Measurements from ENCODE around the gene HSPB7. TPM values are rescaled to one million over a fixed set of nuclear protein-coding genes. Genes with fewer than 3 reads are reported as not detected.

The HSPB7 gene
- total RNA-seq, 1 experiment from 2014 or later, result not detected

DNA sequence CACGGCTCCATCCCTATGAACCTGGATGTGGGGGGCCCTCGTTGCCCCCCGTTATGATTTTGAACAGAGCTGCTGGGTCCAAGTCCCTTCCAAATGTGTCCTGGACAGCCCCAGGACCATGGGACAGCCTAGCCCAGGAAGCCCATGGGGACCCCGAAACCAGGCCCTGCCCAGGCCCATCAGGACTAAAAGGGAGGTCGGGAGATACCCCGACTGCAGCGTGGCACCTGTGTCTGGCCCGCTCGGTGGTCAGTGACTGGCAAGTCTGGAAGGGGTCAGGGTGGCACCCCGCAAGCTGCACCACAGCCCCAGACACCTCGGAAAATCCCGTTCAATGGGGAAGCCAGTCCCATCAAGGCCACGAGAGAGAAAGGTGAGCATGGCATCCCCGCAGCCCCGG lies 24.2 kb downstream of the HSPB7 start:
- POLR2A ChIA-PET, result no interaction called here
- intact Hi-C loops (cut with micrococcal nuclease), result loop anchor here (1.0 to 5.0 kb wide), 3 partner anchors 46 to 201 kb away; no protein-coding TSS in a partner anchor

DNA sequence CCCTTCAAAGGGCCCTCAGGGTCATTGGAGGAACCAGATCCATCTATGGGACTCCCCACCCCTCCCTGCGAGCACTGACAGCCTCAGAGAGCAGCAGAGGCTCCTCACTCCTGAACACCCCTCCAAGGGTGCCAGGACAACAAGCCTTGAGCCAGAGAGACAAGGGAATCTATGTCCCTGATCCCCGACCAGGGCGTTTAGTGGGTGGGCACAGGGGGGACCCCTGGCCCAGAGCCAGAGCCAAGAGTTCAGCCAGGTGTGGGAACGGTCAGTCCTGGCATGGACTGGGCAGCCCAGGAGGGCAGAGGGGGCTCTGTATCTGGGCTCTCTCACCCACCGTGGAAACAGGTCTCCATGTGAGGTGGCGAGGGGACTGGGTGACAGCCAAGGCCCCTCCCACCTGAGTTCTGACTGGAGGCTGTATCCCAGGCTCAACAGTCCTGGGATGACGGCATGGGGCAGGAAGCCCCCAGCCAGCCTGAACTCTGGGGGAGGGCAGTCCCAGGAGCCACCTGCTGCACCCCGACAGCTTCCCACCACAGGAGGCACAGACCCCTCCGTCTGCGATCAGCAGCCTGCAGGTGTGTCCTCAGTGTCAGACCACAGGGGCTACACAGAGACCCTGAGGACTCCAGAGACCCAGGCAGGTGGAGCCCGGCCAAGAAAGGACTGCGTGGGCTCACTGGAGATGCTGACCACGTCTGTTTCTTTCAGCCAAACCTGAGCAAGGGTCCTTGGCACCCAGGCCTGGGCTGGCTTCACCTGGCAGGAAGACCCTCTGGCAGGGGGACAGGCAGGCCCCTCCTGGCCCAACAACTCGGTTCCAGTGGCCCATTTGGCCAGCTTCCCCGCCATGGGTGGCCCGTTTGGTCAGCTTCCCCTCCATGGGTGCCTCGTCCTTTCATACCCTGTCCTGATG lies 25.0 kb downstream of the HSPB7 start:
- CTCF ChIA-PET, result interaction anchor here (0.5 to 3.1 kb wide), 3 partner anchors 12 to 177 kb away, joined by 3 to 13 read pairs (median 13); partner anchors contain the start of gene SRARP
- BruUV-seq (replicated peaks), result no TSS peak
- intact Hi-C loops (cut with micrococcal nuclease), result loop anchor here (5.0 kb wide), 1 partner anchor 46 kb away; no protein-coding TSS in a partner anchor
- H3K4me3 Mint-ChIP-seq (ENCODE audit: unreplicated experiment), result no peak overlapping the region
- no peaks in the 10 kb centered on the region for H3K36me3 Mint-ChIP-seq (ENCODE audit: insufficient read depth, unreplicated experiment)
- TF ChIP-seq, protein P1, sequence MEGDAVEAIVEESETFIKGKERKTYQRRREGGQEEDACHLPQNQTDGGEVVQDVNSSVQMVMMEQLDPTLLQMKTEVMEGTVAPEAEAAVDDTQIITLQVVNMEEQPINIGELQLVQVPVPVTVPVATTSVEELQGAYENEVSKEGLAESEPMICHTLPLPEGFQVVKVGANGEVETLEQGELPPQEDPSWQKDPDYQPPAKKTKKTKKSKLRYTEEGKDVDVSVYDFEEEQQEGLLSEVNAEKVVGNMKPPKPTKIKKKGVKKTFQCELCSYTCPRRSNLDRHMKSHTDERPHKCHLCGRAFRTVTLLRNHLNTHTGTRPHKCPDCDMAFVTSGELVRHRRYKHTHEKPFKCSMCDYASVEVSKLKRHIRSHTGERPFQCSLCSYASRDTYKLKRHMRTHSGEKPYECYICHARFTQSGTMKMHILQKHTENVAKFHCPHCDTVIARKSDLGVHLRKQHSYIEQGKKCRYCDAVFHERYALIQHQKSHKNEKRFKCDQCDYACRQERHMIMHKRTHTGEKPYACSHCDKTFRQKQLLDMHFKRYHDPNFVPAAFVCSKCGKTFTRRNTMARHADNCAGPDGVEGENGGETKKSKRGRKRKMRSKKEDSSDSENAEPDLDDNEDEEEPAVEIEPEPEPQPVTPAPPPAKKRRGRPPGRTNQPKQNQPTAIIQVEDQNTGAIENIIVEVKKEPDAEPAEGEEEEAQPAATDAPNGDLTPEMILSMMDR (IDR thresholded peaks at IDR 0.05; ENCODE audit: unreplicated experiment), result no peak
- POLR2A ChIA-PET, result interaction anchor here (0.6 kb wide), 1 partner anchor 110 kb away, joined by 4 read pairs; no protein-coding TSS in a partner anchor
- H3K27me3 Mint-ChIP-seq (ENCODE audit: insufficient read depth, unreplicated experiment), result no peaks in the 10 kb centered on the region
- H3K27ac Mint-ChIP-seq (ENCODE audit: low read depth, unreplicated experiment), result no peak overlapping the region
- no peaks in the 10 kb centered on the region for H3K4me1 Mint-ChIP-seq (ENCODE audit: insufficient read depth, unreplicated experiment)
- H3K9me3 Mint-ChIP-seq (ENCODE audit: unreplicated experiment), result no peaks in the 10 kb centered on the region
- DNase-seq (ENCODE audit: unreplicated experiment), result no peak

More for the DNA sequence above, 24.2 kb downstream of the HSPB7 start:
- H3K4me1 Mint-ChIP-seq (ENCODE audit: insufficient read depth, unreplicated experiment), result no peaks in the 10 kb centered on the region
- TF ChIP-seq, protein P1 (IDR thresholded peaks at IDR 0.05; ENCODE audit: unreplicated experiment), result no peak
- no peaks in the 10 kb centered on the region for H3K27me3 Mint-ChIP-seq (ENCODE audit: insufficient read depth, unreplicated experiment)
- no peaks in the 10 kb centered on the region for H3K36me3 Mint-ChIP-seq (ENCODE audit: insufficient read depth, unreplicated experiment)
- DNase-seq (ENCODE audit: unreplicated experiment), result no peak
- H3K9me3 Mint-ChIP-seq (ENCODE audit: unreplicated experiment), result no peaks in the 10 kb centered on the region
- CTCF ChIA-PET, result interaction anchor here (0.5 to 3.1 kb wide), 13 partner anchors 8 to 202 kb away, joined by 3 to 17 read pairs (median 4); partner anchors contain the start of gene SRARP
- H3K4me3 Mint-ChIP-seq (ENCODE audit: unreplicated experiment), result no peak overlapping the region
- H3K27ac Mint-ChIP-seq (ENCODE audit: low read depth, unreplicated experiment), result no peak overlapping the region
- no TSS peak for BruUV-seq (replicated peaks)

DNA sequence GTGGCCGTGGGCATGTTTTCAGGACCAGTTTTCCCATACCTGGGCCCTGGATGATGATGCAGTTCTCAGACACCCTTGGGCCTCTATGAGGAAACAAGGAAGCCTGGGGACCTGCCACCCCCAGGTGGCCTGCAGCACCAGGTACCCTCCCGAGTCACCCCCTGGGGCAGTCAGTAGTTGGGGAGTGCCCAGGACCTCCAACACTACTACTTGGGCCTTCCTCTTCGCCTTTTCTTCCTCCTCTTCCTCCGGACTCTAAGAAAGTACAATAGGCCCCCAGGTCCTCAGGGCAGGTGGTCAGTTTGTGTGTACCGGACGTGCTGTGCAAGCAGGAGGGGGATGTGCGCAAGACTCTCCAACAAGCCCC lies 25.7 kb downstream of the HSPB7 start:
- no peaks in the 10 kb centered on the region for H3K36me3 Mint-ChIP-seq (ENCODE audit: insufficient read depth, unreplicated experiment)
- no peaks in the 10 kb centered on the region for H3K4me1 Mint-ChIP-seq (ENCODE audit: insufficient read depth, unreplicated experiment)
- POLR2A ChIA-PET, result no interaction called here
- no peak overlapping the region for H3K27ac Mint-ChIP-seq (ENCODE audit: low read depth, unreplicated experiment)
- DNase-seq (ENCODE audit: unreplicated experiment), result no peak
- intact Hi-C loops (cut with micrococcal nuclease), result loop anchor here (5.0 kb wide), 1 partner anchor 45 kb away; no protein-coding TSS in a partner anchor
- H3K27me3 Mint-ChIP-seq (ENCODE audit: insufficient read depth, unreplicated experiment), result no peaks in the 10 kb centered on the region
- no TSS peak for BruUV-seq (replicated peaks)
- no peak overlapping the region for H3K4me3 Mint-ChIP-seq (ENCODE audit: unreplicated experiment)
- H3K9me3 Mint-ChIP-seq (ENCODE audit: unreplicated experiment), result no peaks in the 10 kb centered on the region
- TF ChIP-seq, protein P1 (IDR thresholded peaks at IDR 0.05; ENCODE audit: unreplicated experiment), result no peak
- CTCF ChIA-PET, result interaction anchor here (0.6 kb wide), 1 partner anchor 450 kb away, joined by 3 read pairs; no protein-coding TSS in a partner anchor

DNA sequence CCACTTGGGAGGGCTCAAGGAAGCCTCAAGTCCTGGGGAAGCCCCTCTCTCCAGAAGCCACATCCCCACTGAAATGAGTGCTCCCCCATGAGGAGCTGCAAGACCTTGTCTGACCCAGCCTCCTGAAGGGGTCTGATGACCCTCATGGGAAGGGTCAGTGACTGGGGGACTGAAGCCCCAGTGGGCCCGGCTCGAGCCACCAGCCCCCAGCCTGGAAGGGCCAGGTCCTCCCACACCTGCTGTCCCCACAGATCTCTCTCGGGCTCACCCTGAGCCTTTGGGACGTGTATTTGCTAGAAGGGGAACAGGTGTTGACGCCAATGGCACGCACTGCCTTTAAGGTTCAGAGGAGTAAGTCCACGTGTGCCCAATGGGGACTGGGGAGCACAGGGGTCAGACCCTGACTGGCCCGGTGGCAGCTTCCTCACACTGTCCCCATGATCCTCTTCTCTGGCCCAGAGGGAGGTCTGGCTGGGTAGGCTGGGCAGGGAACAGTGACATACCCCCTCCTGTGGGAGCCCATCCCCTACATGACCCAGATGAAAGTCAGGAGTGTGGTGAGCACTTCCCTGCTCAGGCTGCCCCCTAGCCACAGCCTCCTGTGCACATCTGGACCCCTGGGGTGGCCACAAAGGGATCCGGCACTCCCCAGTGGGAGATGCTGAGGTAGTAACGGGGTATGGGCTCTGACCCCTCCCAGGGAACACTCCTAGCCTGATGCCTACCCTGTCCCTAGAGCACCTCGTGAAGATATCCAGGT lies 26.2 kb downstream of the HSPB7 start:
- ChIA-PET CTCF (interaction anchor here (0.6 kb wide), 1 partner anchor 450 kb away, joined by 3 read pairs; no protein-coding TSS in a partner anchor), POLR2A (no interaction called here)
- no peak overlapping the region for H3K27ac Mint-ChIP-seq (ENCODE audit: low read depth, unreplicated experiment)
- H3K4me1 Mint-ChIP-seq (ENCODE audit: insufficient read depth, unreplicated experiment), result no peaks in the 10 kb centered on the region
- no peaks in the 10 kb centered on the region for H3K9me3 Mint-ChIP-seq (ENCODE audit: unreplicated experiment)
- TF ChIP-seq, protein P1 (IDR thresholded peaks at IDR 0.05; ENCODE audit: unreplicated experiment), result no peak
- intact Hi-C loops (cut with micrococcal nuclease), result loop anchor here (5.0 kb wide), 1 partner anchor 44 kb away; no protein-coding TSS in a partner anchor
- H3K27me3 Mint-ChIP-seq (ENCODE audit: insufficient read depth, unreplicated experiment), result no peaks in the 10 kb centered on the region
- no TSS peak for BruUV-seq (replicated peaks)
- DNase-seq (ENCODE audit: unreplicated experiment), result no peak
- no peaks in the 10 kb centered on the region for H3K36me3 Mint-ChIP-seq (ENCODE audit: insufficient read depth, unreplicated experiment)
- no peak overlapping the region for H3K4me3 Mint-ChIP-seq (ENCODE audit: unreplicated experiment)

Measured in MCF 10A (cell line).